SH-SY5Y (cell line): ENCODE results near the gene PRDM10.

ENCODE experiments used
- GATA2 ChIP-seq: IDR thresholded peaks from 2 replicates; pipeline ENCODE4 v1.6.1; 2011; ENCODE audit warnings: mild to moderate bottlenecking, low read depth, low read length
- GATA3 ChIP-seq: IDR thresholded peaks from 2 replicates; pipeline ENCODE4 v1.6.1; 2011; ENCODE audit warnings: low read depth, mild to moderate bottlenecking, low read length, moderate library complexity

- TF ChIP-seq GATA2: no peak
- TF ChIP-seq GATA3: no peak
Measured at GRCh38 chr11:130000552-130001176, 2.0 kb downstream of the PRDM10 start.
